Smooth muscle cell (in vitro differentiated cells): ENCODE results near the gene GSTK1. TPM values are rescaled to one million over a fixed set of nuclear protein-coding genes. Genes with fewer than 3 reads are reported as not detected.

ENCODE experiments used
- DNase-seq: peaks from one replicate; lab custom pipeline; 2025; ENCODE audit not compliant: unreplicated experiment; lab: John Stamatoyannopoulos, UW
- H2AFZ ChIP-seq: fragments of 200-600 bp; sonication (generic); 2 replicates; pipeline ENCODE4 v1.6.0; 2016; ENCODE audit warnings: antibody characterized with exemption, low read depth, mild to moderate bottlenecking
- H3F3A ChIP-seq: fragments of 200-600 bp; sonication (generic); 2 replicates; pipeline ENCODE4 v1.6.0; 2017; ENCODE audit warnings: antibody characterized with exemption, low read depth
- H3K27ac ChIP-seq: fragments of 200-600 bp; sonication (generic); 2 replicates; pipeline ENCODE4 v1.5.1; 2016; ENCODE audit warnings: low read depth, mild to moderate bottlenecking
- H3K27me3 ChIP-seq: fragments of 200-600 bp; sonication (generic); 2 replicates; pipeline ENCODE4 v1.6.1; 2016; ENCODE audit warnings: low read depth, mild to moderate bottlenecking
- H3K36me3 ChIP-seq: fragments of 200-600 bp; sonication (generic); 2 replicates; pipeline ENCODE4 v1.5.1; 2016; ENCODE audit warnings: low read depth
- H3K4me1 ChIP-seq: fragments of 200-600 bp; sonication (generic); 2 replicates; pipeline ENCODE4 v1.5.1; 2016; ENCODE audit warnings: low read depth
- H3K4me2 ChIP-seq: fragments of 200-600 bp; sonication (generic); 2 replicates; pipeline ENCODE4 v1.6.0; 2016; ENCODE audit warnings: mild to moderate bottlenecking
- H3K4me3 ChIP-seq: fragments of 200-600 bp; sonication (generic); 2 replicates; pipeline ENCODE4 v1.5.1; 2016; ENCODE audit warnings: mild to moderate bottlenecking
- H3K79me2 ChIP-seq: fragments of 200-600 bp; sonication (generic); 2 replicates; pipeline ENCODE4 v1.6.0; 2016; ENCODE audit warnings: low read depth, mild to moderate bottlenecking
- H3K9ac ChIP-seq: fragments of 200-600 bp; sonication (generic); 2 replicates; pipeline ENCODE4 v1.6.0; 2016; ENCODE audit warnings: low read depth
- H3K9me3 ChIP-seq: fragments of 200-600 bp; sonication (generic); replicated peaks from 2 replicates; pipeline ENCODE4 v1.5.1; 2016; ENCODE audit warnings: low read depth
- H4K20me1 ChIP-seq: fragments of 200-600 bp; sonication (generic); 2 replicates; pipeline ENCODE4 v1.6.0; 2016; ENCODE audit warnings: low read depth
- WGBS: methylation state at CpG from one replicate; pipeline ENCODE4 v1.1.7; 2016; ENCODE audit warnings: low lambda C conversion rate; 5-methylcytosine and 5-hydroxymethylcytosine counted together
- polyA plus RNA-seq: library from polyadenylated mRNA; unstranded; fragments of >200 nt; fragmentation: Nextera tagmentation; extraction: Ambion mirVana; gene quantifications from 2 replicates; pipeline ENCODE4 v1.2.1, GENCODE V29; 2016
- total RNA-seq: library from RNA; depleted of rRNA; stranded (reverse); fragments of >200 nt; gene quantifications from 2 replicates; pipeline ENCODE4 v1.2.3, GENCODE V29; 2014
- TF ChIP-seq, protein P1 (sequence below): fragments of 200-600 bp; sonication (generic); IDR thresholded peaks from 2 replicates; pipeline ENCODE4 v1.5.1; 2017; ENCODE audit warnings: borderline replicate concordance, mild to moderate bottlenecking, antibody characterized with exemption; ENCODE audit not compliant: insufficient read depth, poor library complexity, severe bottlenecking

GSTK1 gene
- total and polyA plus RNA-seq, 2 experiments from 2014 or later, result 105 to 158 TPM

DNA sequence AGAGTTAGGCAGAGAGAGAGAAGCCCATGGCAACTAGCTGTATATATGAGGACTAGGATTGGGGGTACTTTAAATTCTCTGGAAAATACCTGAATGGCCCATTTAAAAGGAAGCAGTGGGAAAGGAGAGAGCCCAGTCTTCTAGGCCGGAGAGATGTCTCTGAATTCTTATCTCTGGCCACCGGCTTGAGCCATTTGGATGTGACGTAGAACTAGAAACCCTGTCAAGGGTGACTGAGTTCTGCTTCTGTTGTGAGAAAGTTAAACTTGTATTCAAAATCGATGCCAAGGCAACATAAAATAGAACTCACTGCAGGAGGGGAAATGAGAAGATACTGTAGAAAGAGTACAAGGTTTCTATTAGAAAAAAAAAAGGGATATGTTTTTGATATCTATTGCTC, 6.3 kb upstream of the GSTK1 start:
- Histone ChIP-seq H3K9me3 (no peaks in the 10 kb centered on the region), H2AFZ (no peak overlapping the region), H3K27me3 (no peaks in the 10 kb centered on the region), H3K27ac (no peak overlapping the region), H3K4me1 (no peaks in the 10 kb centered on the region), H3F3A (no peaks in the 10 kb centered on the region), H4K20me1 (no peaks in the 10 kb centered on the region), H3K79me2 (no peaks in the 10 kb centered on the region), H3K4me2 (no peak overlapping the region), H3K9ac (no peak overlapping the region), H3K4me3 (no peak overlapping the region), H3K36me3 (no peaks in the 10 kb centered on the region)
- TF ChIP-seq, protein P1, sequence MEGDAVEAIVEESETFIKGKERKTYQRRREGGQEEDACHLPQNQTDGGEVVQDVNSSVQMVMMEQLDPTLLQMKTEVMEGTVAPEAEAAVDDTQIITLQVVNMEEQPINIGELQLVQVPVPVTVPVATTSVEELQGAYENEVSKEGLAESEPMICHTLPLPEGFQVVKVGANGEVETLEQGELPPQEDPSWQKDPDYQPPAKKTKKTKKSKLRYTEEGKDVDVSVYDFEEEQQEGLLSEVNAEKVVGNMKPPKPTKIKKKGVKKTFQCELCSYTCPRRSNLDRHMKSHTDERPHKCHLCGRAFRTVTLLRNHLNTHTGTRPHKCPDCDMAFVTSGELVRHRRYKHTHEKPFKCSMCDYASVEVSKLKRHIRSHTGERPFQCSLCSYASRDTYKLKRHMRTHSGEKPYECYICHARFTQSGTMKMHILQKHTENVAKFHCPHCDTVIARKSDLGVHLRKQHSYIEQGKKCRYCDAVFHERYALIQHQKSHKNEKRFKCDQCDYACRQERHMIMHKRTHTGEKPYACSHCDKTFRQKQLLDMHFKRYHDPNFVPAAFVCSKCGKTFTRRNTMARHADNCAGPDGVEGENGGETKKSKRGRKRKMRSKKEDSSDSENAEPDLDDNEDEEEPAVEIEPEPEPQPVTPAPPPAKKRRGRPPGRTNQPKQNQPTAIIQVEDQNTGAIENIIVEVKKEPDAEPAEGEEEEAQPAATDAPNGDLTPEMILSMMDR, result no peak
- WGBS, result 87% methylated on average over 4 of the region's 4 CpGs
- no peak for DNase-seq

DNA sequence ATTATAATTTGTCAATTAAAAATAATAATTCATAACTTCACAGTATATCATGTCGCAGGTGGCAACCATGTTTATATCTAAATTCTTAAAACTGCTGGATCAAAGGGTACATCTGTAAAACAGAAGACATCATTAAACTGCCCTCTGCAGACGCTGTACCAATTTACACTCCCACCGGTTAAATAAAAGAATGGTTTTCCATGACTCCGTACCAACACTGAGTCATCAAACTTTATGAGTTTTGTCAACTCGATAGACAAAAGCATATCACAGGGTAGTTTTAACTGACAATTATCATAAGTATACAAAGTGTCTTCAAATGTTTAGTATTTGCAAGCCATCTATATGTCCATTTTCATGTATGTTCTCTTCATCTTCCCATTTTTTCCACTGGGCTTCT, 5.7 kb upstream of the GSTK1 start:
- H3K4me1 ChIP-seq, result no peaks in the 10 kb centered on the region
- H3K27ac ChIP-seq, result no peak overlapping the region
- no peaks in the 10 kb centered on the region for H3K27me3 ChIP-seq
- no peaks in the 10 kb centered on the region for H3F3A ChIP-seq
- H4K20me1 ChIP-seq, result no peaks in the 10 kb centered on the region
- 48% methylated on average over 5 of the region's 5 CpGs for WGBS
- TF ChIP-seq, protein P1, result no peak
- H3K79me2 ChIP-seq, result no peaks in the 10 kb centered on the region
- H3K4me2 ChIP-seq, result no peak overlapping the region
- no peak overlapping the region for H3K4me3 ChIP-seq
- H2AFZ ChIP-seq, result no peak overlapping the region
- H3K9me3 ChIP-seq, result no peaks in the 10 kb centered on the region
- H3K36me3 ChIP-seq, result no peaks in the 10 kb centered on the region
- H3K9ac ChIP-seq, result no peak overlapping the region
- no peak for DNase-seq

DNA sequence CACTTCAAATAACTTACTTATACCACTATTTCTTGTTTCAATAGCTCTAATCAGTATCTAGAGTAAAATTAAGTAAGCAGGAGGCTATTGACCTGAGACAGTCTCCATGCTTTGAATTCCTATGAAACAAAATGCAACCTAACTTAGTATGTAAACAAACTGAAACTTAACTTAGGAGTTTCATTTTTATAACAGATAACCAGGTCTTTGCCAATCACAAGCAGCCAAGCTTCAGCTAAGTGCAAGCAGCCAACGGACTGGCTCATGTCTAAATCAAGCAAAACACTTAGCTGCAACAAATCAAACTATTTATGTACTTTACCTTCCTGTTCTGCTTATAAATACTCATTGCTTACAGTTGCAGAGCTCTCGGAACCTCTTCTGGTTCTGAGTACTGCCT, 4.4 kb upstream of the GSTK1 start:
- WGBS, result 76% methylated on average over 2 of the region's 2 CpGs
- H3K4me3 ChIP-seq, result no peak overlapping the region
- H3K9ac ChIP-seq, result no peak overlapping the region
- H3K36me3 ChIP-seq, result no peaks in the 10 kb centered on the region
- H3K79me2 ChIP-seq, result no peaks in the 10 kb centered on the region
- no peaks in the 10 kb centered on the region for H3K27me3 ChIP-seq
- H3K9me3 ChIP-seq, result no peaks in the 10 kb centered on the region
- no peak overlapping the region for H3K4me2 ChIP-seq
- H3K27ac ChIP-seq, result no peak overlapping the region
- no peaks in the 10 kb centered on the region for H3K4me1 ChIP-seq
- H4K20me1 ChIP-seq, result no peaks in the 10 kb centered on the region
- H3F3A ChIP-seq, result no peaks in the 10 kb centered on the region
- H2AFZ ChIP-seq, result no peak overlapping the region
- TF ChIP-seq, protein P1, result no peak
- no peak for DNase-seq

DNA sequence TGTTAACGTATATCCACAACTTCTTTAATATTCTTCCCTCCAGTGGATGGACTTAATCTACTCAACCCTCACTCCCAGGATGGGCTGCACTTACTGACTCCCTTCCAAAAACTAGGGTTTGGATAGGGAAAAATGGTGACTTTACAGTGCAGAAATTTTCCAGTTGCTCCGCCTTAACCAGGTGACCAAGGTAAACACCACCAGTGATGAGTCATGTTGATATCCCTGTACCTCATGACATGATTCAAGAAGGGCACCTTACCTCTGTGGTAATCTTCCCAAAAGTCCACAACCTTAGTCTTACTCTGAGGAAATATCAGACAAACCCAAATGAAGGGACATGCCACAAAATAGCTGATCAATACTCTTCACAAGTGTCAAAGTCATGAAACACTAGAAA, 3.5 kb upstream of the GSTK1 start:
- no peak for DNase-seq
- TF ChIP-seq, protein P1, result no peak
- no peaks in the 10 kb centered on the region for H3K9me3 ChIP-seq
- 98% methylated on average over 2 of the region's 2 CpGs for WGBS
- H3K4me3 ChIP-seq, result no peak overlapping the region
- no peak overlapping the region for H3K27ac ChIP-seq
- H3K79me2 ChIP-seq, result peaks cover 4% of the 10 kb centered on the region
- no peaks in the 10 kb centered on the region for H4K20me1 ChIP-seq
- H2AFZ ChIP-seq, result no peak overlapping the region
- H3K27me3 ChIP-seq, result no peaks in the 10 kb centered on the region
- H3F3A ChIP-seq, result no peaks in the 10 kb centered on the region
- no peak overlapping the region for H3K9ac ChIP-seq
- H3K4me1 ChIP-seq, result no peaks in the 10 kb centered on the region
- no peaks in the 10 kb centered on the region for H3K36me3 ChIP-seq
- no peak overlapping the region for H3K4me2 ChIP-seq
